ENCODE results near the gene UBAP2L.
"Not testable (repeated sequence)": the region's sequence is repeated elsewhere in the genome, so short reads cannot be mapped to it uniquely, and the experiment has no call there.

Gene UBAP2L

DNA sequence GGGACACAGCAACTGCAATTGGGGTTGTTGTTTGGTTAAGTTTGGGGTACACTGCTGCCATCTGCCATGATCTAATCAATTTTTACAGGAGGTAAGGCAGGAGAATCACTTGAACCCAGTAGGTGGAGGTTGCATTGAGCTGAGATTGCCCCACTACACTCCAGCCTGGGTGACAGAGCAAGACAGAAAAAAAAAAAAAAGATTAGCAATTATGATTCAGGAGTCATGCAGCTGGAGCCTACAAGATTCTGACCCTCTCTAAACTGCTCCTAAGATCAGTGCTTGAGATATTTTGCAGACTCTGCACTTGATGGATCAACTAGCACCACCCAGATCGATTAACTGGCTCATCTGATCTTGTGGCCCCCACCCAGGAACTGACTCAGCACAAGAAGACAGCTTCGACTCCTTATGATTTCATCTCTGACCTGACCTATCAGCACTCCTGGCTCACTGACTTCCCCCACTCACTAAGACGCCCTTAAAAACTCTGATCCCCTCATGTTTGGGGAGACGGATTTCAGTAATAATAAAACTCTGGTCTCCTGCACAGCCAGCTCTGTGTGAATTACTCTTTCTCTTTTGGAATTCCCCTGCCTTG lies 87.0 kb downstream of the UBAP2L start:
- in situ Hi-C loops (cut with MboI; ENCODE audit: low sequenced_read_pairs): not testable (repeated sequence)

- in situ Hi-C loops (cut with MboI; ENCODE audit: low sequenced_read_pairs): not testable (repeated sequence)
These were observed 88.4 kb downstream of the UBAP2L start for GRCh38 chr1:154309136-154309535.

DNA sequence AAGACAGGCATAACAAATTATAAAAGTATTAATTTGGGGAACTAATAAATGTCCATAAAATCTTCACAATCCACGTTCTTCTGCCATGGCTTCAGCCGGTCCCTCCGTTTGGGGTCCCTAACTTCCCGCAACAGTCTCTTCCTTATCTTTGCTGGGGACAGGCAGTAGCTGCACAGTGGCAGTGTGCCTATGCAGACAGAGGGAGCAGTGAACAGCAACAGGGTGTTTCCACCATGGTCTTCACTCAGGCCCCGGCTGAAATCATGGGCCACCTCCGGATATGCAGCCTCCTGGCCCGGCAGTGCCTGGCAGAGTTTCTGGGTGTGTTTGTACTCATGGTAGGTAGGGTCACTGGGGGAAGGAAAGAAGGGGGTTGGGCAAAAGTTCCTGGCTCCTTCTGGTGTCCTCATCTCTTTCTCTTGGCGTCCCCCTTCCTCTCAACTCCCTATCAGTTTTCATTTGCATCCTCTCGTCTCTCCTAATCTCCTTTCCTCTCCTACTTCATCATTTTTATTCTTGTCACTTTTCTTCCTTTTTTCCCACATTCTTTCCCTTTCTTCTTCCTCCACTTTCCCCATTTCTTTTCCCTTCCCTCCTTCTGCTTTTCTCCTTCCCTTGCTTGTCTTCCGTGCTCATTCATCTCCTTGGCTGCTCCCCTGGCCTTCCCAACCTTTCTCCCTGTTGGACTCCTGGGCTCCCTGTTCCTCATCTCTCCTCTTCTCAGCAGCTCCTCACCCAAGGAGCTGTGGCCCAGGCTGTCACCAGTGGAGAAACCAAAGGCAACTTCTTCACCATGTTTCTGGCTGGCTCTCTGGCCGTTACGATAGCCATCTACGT lies 91.7 kb downstream of the UBAP2L start:
- in situ Hi-C loops (cut with MboI; ENCODE audit: low sequenced_read_pairs): not testable (repeated sequence)

DNA sequence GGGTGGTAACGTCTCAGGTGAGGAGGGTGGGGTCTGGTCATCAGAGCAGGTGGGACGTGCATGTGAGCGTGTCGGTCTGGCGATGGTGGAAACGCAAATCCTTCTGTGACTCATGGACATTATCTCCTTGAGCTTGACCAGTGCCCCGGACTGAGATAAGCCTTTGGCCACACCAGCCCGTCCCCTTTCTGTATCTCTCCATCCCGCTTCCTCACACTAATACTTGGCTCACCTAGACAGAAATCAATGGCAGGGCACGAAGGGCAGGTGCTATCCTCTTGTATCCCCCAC lies 92.3 kb downstream of the UBAP2L start:
- in situ Hi-C loops (cut with MboI; ENCODE audit: low sequenced_read_pairs): no loop called here

DNA sequence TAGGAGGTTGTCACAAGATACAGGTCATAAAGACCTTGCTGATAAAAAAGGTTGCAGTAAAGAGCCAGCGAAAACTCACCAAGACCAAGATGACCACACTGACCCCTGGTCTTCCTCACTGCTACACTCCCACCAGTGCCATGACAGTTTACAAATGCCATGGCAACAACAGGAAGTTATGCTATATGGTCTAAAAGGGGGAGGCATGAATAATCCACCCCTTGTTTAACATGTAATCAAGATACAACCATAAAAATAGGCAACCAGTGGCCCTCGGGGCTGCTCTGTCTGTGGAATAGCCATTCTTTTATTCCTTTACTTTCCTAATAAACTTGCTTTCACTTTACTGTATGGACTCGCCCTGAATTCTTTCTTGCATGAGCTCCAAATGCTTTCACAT lies 93.5 kb downstream of the UBAP2L start:
- in situ Hi-C loops (cut with MboI; ENCODE audit: low sequenced_read_pairs): not testable (repeated sequence)

DNA sequence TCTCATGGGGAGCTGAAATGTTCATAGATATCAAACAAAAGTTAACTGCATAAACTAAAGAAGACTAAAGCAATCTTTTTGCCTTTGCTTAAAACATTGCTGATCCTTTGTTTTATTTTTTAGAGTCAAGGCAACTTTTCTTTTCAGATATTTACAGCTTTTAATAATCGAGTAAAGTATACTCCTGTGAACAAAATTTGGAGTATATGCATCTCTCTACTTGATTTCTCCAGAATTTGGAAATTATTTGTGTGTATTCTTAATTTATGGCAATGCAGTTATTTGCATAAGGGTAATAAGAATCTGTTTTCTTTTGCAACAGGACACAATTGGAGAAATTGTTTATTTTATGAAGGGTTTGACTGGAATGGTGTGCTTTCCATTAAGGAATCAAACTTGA lies 95.9 kb downstream of the UBAP2L start:
- in situ Hi-C loops (cut with MboI; ENCODE audit: low sequenced_read_pairs): no loop called here

GRCh38 chr1:154318386-154318785 lies 97.6 kb downstream of the UBAP2L start:
- in situ Hi-C loops (cut with MboI; ENCODE audit: low sequenced_read_pairs): no loop called here

All from HL-60/S4 treated with retinoic acid at 250 ng/mL for 4 days and 3 days (cell line).